ENCODE measurements around the gene HNRNPA2B1.

DNA sequence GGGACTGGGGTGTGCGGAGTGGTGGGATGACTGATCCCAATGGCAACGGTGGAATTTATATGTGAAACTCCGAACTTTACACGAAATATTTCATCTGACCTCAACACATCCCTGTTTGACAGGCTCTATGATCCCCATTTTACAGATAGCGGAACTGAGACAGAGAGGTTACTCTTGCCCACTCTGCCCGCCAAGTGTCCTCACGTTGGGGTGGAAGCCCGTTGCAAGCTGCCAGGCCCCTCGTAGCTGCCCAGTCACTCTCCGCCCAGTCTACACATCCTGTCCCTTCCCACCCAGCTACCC lies 48.9 kb downstream of the HNRNPA2B1 start:
- TF ChIP-seq, protein P1, sequence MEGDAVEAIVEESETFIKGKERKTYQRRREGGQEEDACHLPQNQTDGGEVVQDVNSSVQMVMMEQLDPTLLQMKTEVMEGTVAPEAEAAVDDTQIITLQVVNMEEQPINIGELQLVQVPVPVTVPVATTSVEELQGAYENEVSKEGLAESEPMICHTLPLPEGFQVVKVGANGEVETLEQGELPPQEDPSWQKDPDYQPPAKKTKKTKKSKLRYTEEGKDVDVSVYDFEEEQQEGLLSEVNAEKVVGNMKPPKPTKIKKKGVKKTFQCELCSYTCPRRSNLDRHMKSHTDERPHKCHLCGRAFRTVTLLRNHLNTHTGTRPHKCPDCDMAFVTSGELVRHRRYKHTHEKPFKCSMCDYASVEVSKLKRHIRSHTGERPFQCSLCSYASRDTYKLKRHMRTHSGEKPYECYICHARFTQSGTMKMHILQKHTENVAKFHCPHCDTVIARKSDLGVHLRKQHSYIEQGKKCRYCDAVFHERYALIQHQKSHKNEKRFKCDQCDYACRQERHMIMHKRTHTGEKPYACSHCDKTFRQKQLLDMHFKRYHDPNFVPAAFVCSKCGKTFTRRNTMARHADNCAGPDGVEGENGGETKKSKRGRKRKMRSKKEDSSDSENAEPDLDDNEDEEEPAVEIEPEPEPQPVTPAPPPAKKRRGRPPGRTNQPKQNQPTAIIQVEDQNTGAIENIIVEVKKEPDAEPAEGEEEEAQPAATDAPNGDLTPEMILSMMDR (IDR thresholded peaks at IDR 0.05), result no peak
- TF ChIP-seq POLR2A (IDR thresholded peaks at IDR 0.05), result no peak
